ENCODE data around the gene IL20RA.
A peak's percentile ranks its signal among the peaks of the same experiment; 100 is the strongest.

Gene IL20RA

GRCh38 chr6:137036566-137037300 is 8.0 kb downstream of the IL20RA start:
- TF ChIP-seq EP300 (IDR thresholded peaks at IDR 0.05; ENCODE audit: borderline replicate concordance) (no peak), EGR1 (IDR thresholded peaks at IDR 0.05) (no peak)

- no peak for TF ChIP-seq TCF12 (IDR thresholded peaks at IDR 0.05; ENCODE audit: low read depth)
- no peak for TF ChIP-seq TEAD4 (IDR thresholded peaks at IDR 0.05)
- TF ChIP-seq USF1 (IDR thresholded peaks at IDR 0.05): no peak
- no peak for TF ChIP-seq FOXM1 (IDR thresholded peaks at IDR 0.05; ENCODE audit: borderline replicate concordance, low read depth)
- TF ChIP-seq MAX (IDR thresholded peaks at IDR 0.05): no peak
- no peak for TF ChIP-seq TAF1 (IDR thresholded peaks at IDR 0.05; ENCODE audit: low read depth)
- no peak for TF ChIP-seq RAD21 (IDR thresholded peaks at IDR 0.05; ENCODE audit: low read depth)
- no peak for TF ChIP-seq CEBPB (IDR thresholded peaks at IDR 0.05)
Measured at GRCh38 chr6:137033828-137034227, 10.9 kb downstream of the IL20RA start.

GRCh38 chr6:137031122-137031521 is 13.6 kb downstream of the IL20RA start:
- no peak for TF ChIP-seq REST (IDR thresholded peaks at IDR 0.05; ENCODE audit: low read depth)
- no peak for TF ChIP-seq CEBPB (IDR thresholded peaks at IDR 0.05)
- TF ChIP-seq MAX (IDR thresholded peaks at IDR 0.05): no peak
- TF ChIP-seq CREB1 (IDR thresholded peaks at IDR 0.05; ENCODE audit: low read depth): no peak
- no peak for TF ChIP-seq EGR1 (IDR thresholded peaks at IDR 0.05)
- TF ChIP-seq USF1 (IDR thresholded peaks at IDR 0.05): no peak
- TF ChIP-seq EP300 (IDR thresholded peaks at IDR 0.05; ENCODE audit: borderline replicate concordance): no peak
- TF ChIP-seq TAF1 (IDR thresholded peaks at IDR 0.05; ENCODE audit: low read depth): no peak
- no peak for TF ChIP-seq TCF12 (IDR thresholded peaks at IDR 0.05; ENCODE audit: low read depth)
- no peak for TF ChIP-seq NFIC (IDR thresholded peaks at IDR 0.05)
- TF ChIP-seq RAD21 (IDR thresholded peaks at IDR 0.05; ENCODE audit: low read depth): no peak
- no peak for TF ChIP-seq ZBTB7A (IDR thresholded peaks at IDR 0.05; ENCODE audit: low read depth)
- no peak for TF ChIP-seq YY1 (IDR thresholded peaks at IDR 0.05; ENCODE audit: low read depth)

- TF ChIP-seq ZBTB7A (IDR thresholded peaks at IDR 0.05; ENCODE audit: low read depth): no peak
- no peak for TF ChIP-seq FOXM1 (IDR thresholded peaks at IDR 0.05; ENCODE audit: borderline replicate concordance, low read depth)
- TF ChIP-seq TCF12 (IDR thresholded peaks at IDR 0.05; ENCODE audit: low read depth): no peak
- no peak for TF ChIP-seq NFIC (IDR thresholded peaks at IDR 0.05)
- no peak for TF ChIP-seq TEAD4 (IDR thresholded peaks at IDR 0.05)
- no peak for TF ChIP-seq RAD21 (IDR thresholded peaks at IDR 0.05; ENCODE audit: low read depth)
- TF ChIP-seq CEBPB (IDR thresholded peaks at IDR 0.05): no peak
- TF ChIP-seq YY1 (IDR thresholded peaks at IDR 0.05; ENCODE audit: low read depth): no peak
- no peak for TF ChIP-seq EGR1 (IDR thresholded peaks at IDR 0.05)
- no peak for TF ChIP-seq MAX (IDR thresholded peaks at IDR 0.05)
- TF ChIP-seq EP300 (IDR thresholded peaks at IDR 0.05; ENCODE audit: borderline replicate concordance): no peak
- no peak for TF ChIP-seq USF1 (IDR thresholded peaks at IDR 0.05)
Measured at GRCh38 chr6:137028912-137029311, 15.9 kb downstream of the IL20RA start.

GRCh38 chr6:137025786-137026730 is 18.7 kb downstream of the IL20RA start:
- TF ChIP-seq ZBTB7A (IDR thresholded peaks at IDR 0.05; ENCODE audit: low read depth): no peak
- peak; percentile 27; the same call in 1 of the 2 replicates for TF ChIP-seq FOXM1 (IDR thresholded peaks at IDR 0.05; ENCODE audit: borderline replicate concordance, low read depth)
- TF ChIP-seq USF1 (IDR thresholded peaks at IDR 0.05): no peak
- TF ChIP-seq CREB1 (IDR thresholded peaks at IDR 0.05; ENCODE audit: low read depth): no peak
- TF ChIP-seq TEAD4 (IDR thresholded peaks at IDR 0.05): no peak
- TF ChIP-seq TCF12 (IDR thresholded peaks at IDR 0.05; ENCODE audit: low read depth): no peak
- TF ChIP-seq RAD21 (IDR thresholded peaks at IDR 0.05; ENCODE audit: low read depth): no peak

All from Ishikawa (cell line).